Sigmoid colon (tissue), 7 donors: Measurements from ENCODE around the gene TTC33. TPM values are rescaled to one million over a fixed set of nuclear protein-coding genes. Genes with fewer than 3 reads are reported as not detected.

ENCODE experiments used
- DNase-seq: peaks from one replicate; pipeline ENCODE4 v3.0.0-alpha.2; 2019
- H3K27ac ChIP-seq, 4 donors: fragments of 200-600 bp; sonication (generic); one replicate each; pipeline ENCODE4 v1.5.1; 2016 to 2019; ENCODE audit warnings: mild to moderate bottlenecking in 1 of 4
- H3K27me3 ChIP-seq, 3 donors: fragments of 200-600 bp; sonication (generic); one replicate each; pipeline ENCODE4 v1.5.1; 2019; ENCODE audit warnings: mild to moderate bottlenecking in 1 of 3
- H3K36me3 ChIP-seq, 4 donors: fragments of 200-600 bp; sonication (generic); one replicate each; pipeline ENCODE4 v1.5.1; 2016 to 2019
- H3K4me1 ChIP-seq, 4 donors: fragments of 200-600 bp; sonication (generic); one replicate each; pipeline ENCODE4 v1.5.1; 2017 to 2019
- H3K4me3 ChIP-seq, 4 donors: fragments of 200-600 bp; sonication (generic); one replicate each; pipeline ENCODE4 v1.5.1; 2017 to 2019; ENCODE audit warnings: mild to moderate bottlenecking in 2 of 4, moderate library complexity in 1 of 4
- H3K9me3 ChIP-seq, 4 donors: fragments of 200-600 bp in 3 of 4; sonication (generic) in 3 of 4; one replicate each; pipeline versions ENCODE4 v1.5.1 to v1.6.1; 2013 to 2019
- CTCF ChIP-seq, 4 experiments: fragments of 450-650 bp in 3 of 4; fragments of 200-600 bp in 1 of 4; IDR thresholded peaks; one replicate each; pipeline ENCODE4 v1.5.1; 2016 to 2019; ENCODE audit warnings: antibody characterized with exemption in 4 of 4, mild to moderate bottlenecking in 3 of 4, moderate library complexity in 2 of 4
- EP300 ChIP-seq, 4 donors: sonication (generic); formaldehyde crosslinking; IDR thresholded peaks; one replicate each; pipeline ENCODE4 v1.6.1; 2017; ENCODE audit warnings: antibody characterized with exemption in 4 of 4
- POLR2A ChIP-seq, 2 donors: fragments of 450-650 bp; IDR thresholded peaks; one replicate each; pipeline ENCODE4 v1.6.1; 2016; ENCODE audit warnings: antibody characterized with exemption in 2 of 2, mild to moderate bottlenecking in 2 of 2, moderate library complexity in 2 of 2
- POLR2AphosphoS5 ChIP-seq, 4 donors: sonication (generic); formaldehyde crosslinking; IDR thresholded peaks; one replicate each; pipeline ENCODE4 v1.6.1; 2017; ENCODE audit warnings: antibody characterized with exemption in 4 of 4
- WGBS, 2 donors: extraction: QIAGEN DNeasy Blood & Tissue Kit; methylation state at CpG; one replicate each; pipeline ENCODE4 v1.1.7; 2013; 5-methylcytosine and 5-hydroxymethylcytosine counted together
- intact Hi-C: fragments of 100-400 bp; cut with DNase I; formaldehyde crosslinking; loops from one replicate; pipeline ENCODE4 v1.15.1; 2023
- polyA plus RNA-seq, 3 donors: library from polyadenylated mRNA; stranded (reverse); fragments of 200-250 nt; gene quantifications; one replicate each; pipeline ENCODE4 v1.2.3, GENCODE V29; 2013
- total RNA-seq, 4 donors: library from RNA; depleted of rRNA; stranded (reverse); fragments of >200 nt; gene quantifications; one replicate each; pipeline ENCODE4 v1.1.0, GENCODE V29; 2016
- donor health status: healthy with polysubstance abuse.
- donor health status: Bipolar disorder and iron deficiency.
- donor health status: healthy.

Gene TTC33
- total and polyA plus RNA-seq, 7 donors = 6.6 to 33.2 (median 18.0) TPM

GRCh38 chr5:40484495-40484894 lies 271.3 kb downstream of the TTC33 start:
- DNase-seq = no peak
- Histone ChIP-seq H3K9me3 (no peaks in the 10 kb centered on the region), H3K27me3 (no peaks in the 10 kb centered on the region), H3K4me3 (no peak overlapping the region), H3K27ac (no peak overlapping the region), H3K36me3 (no peaks in the 10 kb centered on the region), H3K4me1 (no peaks in the 10 kb centered on the region)
- TF ChIP-seq POLR2AphosphoS5 (IDR thresholded peaks at IDR 0.05) = no peak
- TF ChIP-seq EP300 (IDR thresholded peaks at IDR 0.05) = no peak
- TF ChIP-seq POLR2A (IDR thresholded peaks at IDR 0.05) = no peak
- TF ChIP-seq CTCF (IDR thresholded peaks at IDR 0.05) = no peak
- WGBS, 2 donors = 42 to 89% methylated on average over 2 of the region's 2 CpGs
- intact Hi-C loops = no loop called here

- TF ChIP-seq CTCF (IDR thresholded peaks at IDR 0.05) (no peak), POLR2AphosphoS5 (IDR thresholded peaks at IDR 0.05) (no peak), POLR2A (IDR thresholded peaks at IDR 0.05) (no peak), EP300 (IDR thresholded peaks at IDR 0.05) (no peak)
- intact Hi-C loops = no loop called here
- Histone ChIP-seq H3K4me1 (peaks cover 0 to 6% (median 0%) of the 10 kb centered on the region in 4 donors), H3K36me3 (no peaks in the 10 kb centered on the region), H3K27me3 (no peaks in the 10 kb centered on the region), H3K27ac (no peak overlapping the region), H3K4me3 (no peak overlapping the region), H3K9me3 (no peaks in the 10 kb centered on the region)
- DNase-seq = no peak
Measured at GRCh38 chr5:40483316-40483715, 272.4 kb downstream of the TTC33 start.

GRCh38 chr5:40481241-40481640 lies 274.5 kb downstream of the TTC33 start:
- intact Hi-C loops = no loop called here
- WGBS, 2 donors = 94 to 98% methylated on average over 2 of the region's 2 CpGs
- Histone ChIP-seq H3K4me3 (no peak overlapping the region), H3K36me3 (no peaks in the 10 kb centered on the region), H3K9me3 (no peaks in the 10 kb centered on the region), H3K27ac (no peak overlapping the region), H3K4me1 (peaks cover 0 to 19% (median 2%) of the 10 kb centered on the region in 4 donors), H3K27me3 (no peaks in the 10 kb centered on the region)
- no peak for DNase-seq
- TF ChIP-seq CTCF (IDR thresholded peaks at IDR 0.05) = no peak
- TF ChIP-seq POLR2A (IDR thresholded peaks at IDR 0.05) = no peak
- TF ChIP-seq EP300 (IDR thresholded peaks at IDR 0.05) = no peak

- H3K36me3 ChIP-seq = no peaks in the 10 kb centered on the region
- H3K4me1 ChIP-seq = peaks cover 0 to 19% (median 2%) of the 10 kb centered on the region in 4 donors
- no peaks in the 10 kb centered on the region for H3K27me3 ChIP-seq
- intact Hi-C loops = no loop called here
- TF ChIP-seq POLR2A (IDR thresholded peaks at IDR 0.05) (no peak), CTCF (IDR thresholded peaks at IDR 0.05) (no peak), EP300 (IDR thresholded peaks at IDR 0.05) (no peak), POLR2AphosphoS5 (IDR thresholded peaks at IDR 0.05) (no peak)
- H3K9me3 ChIP-seq = no peaks in the 10 kb centered on the region
- 70 to 79% methylated on average over 2 of the region's 2 CpGs for WGBS, 2 donors
- DNase-seq = no peak
- no peak overlapping the region for H3K27ac ChIP-seq
- H3K4me3 ChIP-seq = no peak overlapping the region
Measured at GRCh38 chr5:40480392-40480791, 275.4 kb downstream of the TTC33 start.

DNA sequence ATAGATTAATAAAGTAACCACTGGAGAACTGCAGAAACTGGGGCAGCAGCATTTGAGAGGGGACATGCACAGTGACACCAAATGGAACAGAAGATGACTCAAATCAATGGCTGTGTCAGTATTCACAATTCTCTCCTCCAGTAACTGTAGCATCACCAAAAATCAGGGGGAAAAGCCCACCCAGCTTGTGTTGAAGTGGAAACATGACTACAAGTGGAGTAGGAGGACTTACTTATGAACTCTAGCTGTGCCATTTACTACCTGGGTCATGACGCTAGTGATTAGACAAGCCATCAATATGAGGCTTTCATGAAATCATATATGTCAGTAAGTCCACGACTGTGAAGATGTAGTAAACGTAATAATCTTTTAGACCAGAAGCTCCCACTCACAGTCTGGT lies 275.8 kb downstream of the TTC33 start:
- no peak for TF ChIP-seq CTCF (IDR thresholded peaks at IDR 0.05)
- no peak for TF ChIP-seq EP300 (IDR thresholded peaks at IDR 0.05)
- TF ChIP-seq POLR2A (IDR thresholded peaks at IDR 0.05) = no peak
- no peak for TF ChIP-seq POLR2AphosphoS5 (IDR thresholded peaks at IDR 0.05)
- WGBS, 2 donors = 48 to 58% methylated on average over 3 of the region's 3 CpGs
- no peaks in the 10 kb centered on the region for H3K9me3 ChIP-seq
- no peak overlapping the region for H3K27ac ChIP-seq
- no peak overlapping the region for H3K4me3 ChIP-seq
- H3K27me3 ChIP-seq = no peaks in the 10 kb centered on the region
- intact Hi-C loops = loop anchor here (5.0 kb wide), 1 partner anchor 202 kb away; no protein-coding TSS in a partner anchor
- H3K36me3 ChIP-seq = no peaks in the 10 kb centered on the region
- H3K4me1 ChIP-seq = peaks cover 0 to 19% (median 2%) of the 10 kb centered on the region in 4 donors
- no peak for DNase-seq
